ENCODE data around the gene ELL3.

Gene ELL3

GRCh38 chr15:43772624-43773023 is 4.1 kb downstream of the ELL3 start:
- no peak for DNase-seq (ENCODE audit: low spot score)
- in situ Hi-C loops (cut with MboI; ENCODE audit: low sequenced_read_pairs, unreplicated experiment): no loop called here

GRCh38 chr15:43771816-43772215 is 5.0 kb downstream of the ELL3 start:
- TF ChIP-seq CTCF (IDR thresholded peaks at IDR 0.05; ENCODE audit: borderline replicate concordance, control extremely low read depth, extremely low read depth, insufficient read depth, missing control alignments): no peak
- in situ Hi-C loops (cut with MboI; ENCODE audit: low sequenced_read_pairs, unreplicated experiment): no loop called here
- no peak for DNase-seq (ENCODE audit: low spot score)

More at GRCh38 chr15:43772624-43773023, 4.1 kb downstream of the ELL3 start:
- TF ChIP-seq CTCF (IDR thresholded peaks at IDR 0.05; ENCODE audit: borderline replicate concordance, control extremely low read depth, extremely low read depth, insufficient read depth, missing control alignments): no peak

GRCh38 chr15:43769584-43770228 is 7.1 kb downstream of the ELL3 start:
- peak; percentile 59 for DNase-seq (ENCODE audit: low spot score)
- peak; percentile 85 for TF ChIP-seq CTCF (IDR thresholded peaks at IDR 0.05; ENCODE audit: borderline replicate concordance, control extremely low read depth, extremely low read depth, insufficient read depth, missing control alignments)
- in situ Hi-C loops (cut with MboI; ENCODE audit: low sequenced_read_pairs, unreplicated experiment): no loop called here

- in situ Hi-C loops (cut with MboI; ENCODE audit: low sequenced_read_pairs, unreplicated experiment): no loop called here
- DNase-seq (ENCODE audit: low spot score): no peak
- no peak for TF ChIP-seq CTCF (IDR thresholded peaks at IDR 0.05; ENCODE audit: borderline replicate concordance, control extremely low read depth, extremely low read depth, insufficient read depth, missing control alignments)
These were observed 12.8 kb downstream of the ELL3 start for GRCh38 chr15:43763819-43764446.

- in situ Hi-C loops (cut with MboI; ENCODE audit: low sequenced_read_pairs, unreplicated experiment): no loop called here
- TF ChIP-seq CTCF (IDR thresholded peaks at IDR 0.05; ENCODE audit: borderline replicate concordance, control extremely low read depth, extremely low read depth, insufficient read depth, missing control alignments): no peak
- DNase-seq (ENCODE audit: low spot score): no peak
These were observed 13.9 kb downstream of the ELL3 start for GRCh38 chr15:43762824-43763223.

- in situ Hi-C loops (cut with MboI; ENCODE audit: low sequenced_read_pairs, unreplicated experiment): no loop called here
- DNase-seq (ENCODE audit: low spot score): no peak
- TF ChIP-seq CTCF (IDR thresholded peaks at IDR 0.05; ENCODE audit: borderline replicate concordance, control extremely low read depth, extremely low read depth, insufficient read depth, missing control alignments): no peak
These were observed 24.9 kb downstream of the ELL3 start for GRCh38 chr15:43751885-43752284.

Data from GM13976 (cell line).